ENCODE results near the gene MCC. TPM values are rescaled to one million over a fixed set of nuclear protein-coding genes. Genes with fewer than 3 reads are reported as not detected.

The MCC gene
- total RNA-seq, 2 experiments from 2014 or later, result 0.25 TPM; not detected in 1

- no peak for TF ChIP-seq EZH2phosphoT487 (IDR thresholded peaks at IDR 0.05; ENCODE audit: borderline replicate concordance, low read depth, low read length)
- TF ChIP-seq, protein P1, sequence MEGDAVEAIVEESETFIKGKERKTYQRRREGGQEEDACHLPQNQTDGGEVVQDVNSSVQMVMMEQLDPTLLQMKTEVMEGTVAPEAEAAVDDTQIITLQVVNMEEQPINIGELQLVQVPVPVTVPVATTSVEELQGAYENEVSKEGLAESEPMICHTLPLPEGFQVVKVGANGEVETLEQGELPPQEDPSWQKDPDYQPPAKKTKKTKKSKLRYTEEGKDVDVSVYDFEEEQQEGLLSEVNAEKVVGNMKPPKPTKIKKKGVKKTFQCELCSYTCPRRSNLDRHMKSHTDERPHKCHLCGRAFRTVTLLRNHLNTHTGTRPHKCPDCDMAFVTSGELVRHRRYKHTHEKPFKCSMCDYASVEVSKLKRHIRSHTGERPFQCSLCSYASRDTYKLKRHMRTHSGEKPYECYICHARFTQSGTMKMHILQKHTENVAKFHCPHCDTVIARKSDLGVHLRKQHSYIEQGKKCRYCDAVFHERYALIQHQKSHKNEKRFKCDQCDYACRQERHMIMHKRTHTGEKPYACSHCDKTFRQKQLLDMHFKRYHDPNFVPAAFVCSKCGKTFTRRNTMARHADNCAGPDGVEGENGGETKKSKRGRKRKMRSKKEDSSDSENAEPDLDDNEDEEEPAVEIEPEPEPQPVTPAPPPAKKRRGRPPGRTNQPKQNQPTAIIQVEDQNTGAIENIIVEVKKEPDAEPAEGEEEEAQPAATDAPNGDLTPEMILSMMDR (conservative IDR thresholded peaks at IDR 0.05; ENCODE audit: low read length), result no peak
- peak within 1 kb of the TSS; percentile 73 for H3K27ac ChIP-seq (ENCODE audit: low read depth, low read length, poor library complexity, severe bottlenecking)
- no TSS peak for BruUV-seq (replicated peaks)
- CTCF ChIA-PET (ENCODE audit: unreplicated experiment), result interaction anchor here (0.5 to 1.2 kb wide), 7 partner anchors 10 to 541 kb away, joined by 3 to 6 read pairs (median 3); no protein-coding TSS in a partner anchor
- peak within 1 kb of the TSS; percentile 92 for H3K4me3 ChIP-seq (ENCODE audit: low read depth, low read length, poor library complexity, severe bottlenecking)
- no peaks in the 10 kb centered on the region for H3K9me2 ChIP-seq (ENCODE audit: insufficient read depth, low read length)
- peak; percentile 100 for DNase-seq (ENCODE audit: low spot score)
- H3K79me2 ChIP-seq (ENCODE audit: insufficient read depth, low read depth, low read length), result peaks cover 49% of the 10 kb centered on the region
- POLR2A ChIA-PET, result interaction anchor here (0.5 to 2.7 kb wide), 22 partner anchors 9 to 1218 kb away, joined by 3 to 13 read pairs (median 5); partner anchors contain the start of gene SRP19
- H3K4me2 ChIP-seq (ENCODE audit: low read length), result peak within 1 kb of the TSS; percentile 92
- intact Hi-C loops (cut with micrococcal nuclease; ENCODE audit: unreplicated experiment), result loop anchor here (1.0 to 5.0 kb wide), 4 partner anchors 49 to 546 kb away; partner anchors contain the start of genes REEP5 and SRP19
- peak within 1 kb of the TSS; percentile 83 for H2AFZ ChIP-seq (ENCODE audit: low read length)
- H3K36me3 ChIP-seq (ENCODE audit: insufficient read depth, low read length), result peaks cover 28% of the 10 kb centered on the region
- H4K20me1 ChIP-seq (ENCODE audit: insufficient read depth, low read length), result peaks cover 15% of the 10 kb centered on the region
- no peaks in the 10 kb centered on the region for H3K9me3 ChIP-seq (ENCODE audit: low read length)
- peaks cover 36% of the 10 kb centered on the region for H3K4me1 ChIP-seq (ENCODE audit: insufficient read depth, low read length, poor library complexity, severe bottlenecking)
These were observed 511.6 kb downstream of the MCC start, which contains the start of gene DCP2 for GRCh38 chr5:112976432-112977309. Gene DCP2 (plus strand): TSS chr5:112976798. CDS start chr5:112976934, 136 bp downstream.

DNA sequence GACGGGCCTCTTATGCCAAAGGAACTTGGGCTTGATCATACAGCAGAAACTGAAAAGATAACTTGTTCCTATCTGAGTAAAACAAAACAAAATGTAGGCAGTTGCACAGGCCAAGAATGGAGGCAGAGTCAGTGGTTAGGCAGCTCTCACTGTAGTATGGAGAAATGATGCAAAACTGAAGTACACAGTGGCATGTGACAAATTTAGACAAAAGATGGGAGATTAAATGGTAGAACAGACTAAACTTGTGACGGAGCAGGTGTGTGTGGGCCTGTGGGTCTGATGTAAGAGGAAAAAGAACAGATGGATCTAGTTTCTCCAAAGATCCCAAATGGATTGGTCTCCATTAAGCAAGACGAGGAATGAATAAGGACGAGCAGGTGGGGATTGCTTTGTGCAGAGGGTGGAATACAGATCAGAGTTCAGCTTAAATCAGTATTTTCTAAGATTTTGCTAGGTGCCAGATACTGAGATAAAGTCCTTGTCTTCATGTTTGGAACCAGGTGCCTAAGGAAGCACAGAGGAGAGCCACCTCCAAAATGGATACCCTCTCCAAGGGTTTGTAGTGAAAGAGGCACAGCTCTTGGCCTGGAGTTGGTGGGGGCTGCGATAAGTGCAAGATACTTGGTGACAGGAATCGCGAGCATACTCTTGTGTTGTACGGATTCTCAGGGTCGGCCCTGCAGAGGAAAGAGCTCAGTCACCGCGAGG is 512.4 kb downstream of the MCC start:
- BruUV-seq (replicated peaks), result TSS peak; percentile 97
- Histone ChIP-seq H3K4me2 (ENCODE audit: low read length) (peak overlapping the region; percentile 69), H4K20me1 (ENCODE audit: insufficient read depth, low read length) (peaks cover 15% of the 10 kb centered on the region), H3K4me3 (ENCODE audit: low read depth, low read length, poor library complexity, severe bottlenecking) (peak overlapping the region; percentile 62), H3K27ac (ENCODE audit: low read depth, low read length, poor library complexity, severe bottlenecking) (peak overlapping the region; percentile 49), H3K9me3 (ENCODE audit: low read length) (no peaks in the 10 kb centered on the region), H3K9me2 (ENCODE audit: insufficient read depth, low read length) (no peaks in the 10 kb centered on the region), H3K36me3 (ENCODE audit: insufficient read depth, low read length) (peaks cover 20% of the 10 kb centered on the region), H3K4me1 (ENCODE audit: insufficient read depth, low read length, poor library complexity, severe bottlenecking) (peaks cover 35% of the 10 kb centered on the region), H2AFZ (ENCODE audit: low read length) (peak overlapping the region; percentile 83), H3K79me2 (ENCODE audit: insufficient read depth, low read depth, low read length) (peaks cover 41% of the 10 kb centered on the region)
- peak; percentile 10 for DNase-seq (ENCODE audit: low spot score)
- intact Hi-C loops (cut with micrococcal nuclease; ENCODE audit: unreplicated experiment), result loop anchor here (1.0 to 5.0 kb wide), 4 partner anchors 49 to 546 kb away; partner anchors contain the start of genes REEP5 and SRP19
- TF ChIP-seq, protein P1 (conservative IDR thresholded peaks at IDR 0.05; ENCODE audit: low read length), result no peak
- TF ChIP-seq EZH2phosphoT487 (IDR thresholded peaks at IDR 0.05; ENCODE audit: borderline replicate concordance, low read depth, low read length), result no peak
- ChIA-PET CTCF (ENCODE audit: unreplicated experiment) (interaction anchor here (0.5 to 1.2 kb wide), 8 partner anchors 10 to 542 kb away, joined by 3 to 6 read pairs (median 3); no protein-coding TSS in a partner anchor), POLR2A (interaction anchor here (0.5 to 2.7 kb wide), 28 partner anchors 8 to 1218 kb away, joined by 3 to 13 read pairs (median 4); partner anchors contain the start of genes SRP19 and YTHDC2)
